Measurements from ENCODE around the gene TCTN1.
A peak's percentile ranks its signal among the peaks of the same experiment; 100 is the strongest.

Gene TCTN1

GRCh38 chr12:110683888-110684287 lies 70.0 kb downstream of the TCTN1 start:
- no peak for DNase-seq (ENCODE audit: low read depth)
- H3K4me3 ChIP-seq (ENCODE audit: low read length) = no peak overlapping the region
- TF ChIP-seq, protein P1, sequence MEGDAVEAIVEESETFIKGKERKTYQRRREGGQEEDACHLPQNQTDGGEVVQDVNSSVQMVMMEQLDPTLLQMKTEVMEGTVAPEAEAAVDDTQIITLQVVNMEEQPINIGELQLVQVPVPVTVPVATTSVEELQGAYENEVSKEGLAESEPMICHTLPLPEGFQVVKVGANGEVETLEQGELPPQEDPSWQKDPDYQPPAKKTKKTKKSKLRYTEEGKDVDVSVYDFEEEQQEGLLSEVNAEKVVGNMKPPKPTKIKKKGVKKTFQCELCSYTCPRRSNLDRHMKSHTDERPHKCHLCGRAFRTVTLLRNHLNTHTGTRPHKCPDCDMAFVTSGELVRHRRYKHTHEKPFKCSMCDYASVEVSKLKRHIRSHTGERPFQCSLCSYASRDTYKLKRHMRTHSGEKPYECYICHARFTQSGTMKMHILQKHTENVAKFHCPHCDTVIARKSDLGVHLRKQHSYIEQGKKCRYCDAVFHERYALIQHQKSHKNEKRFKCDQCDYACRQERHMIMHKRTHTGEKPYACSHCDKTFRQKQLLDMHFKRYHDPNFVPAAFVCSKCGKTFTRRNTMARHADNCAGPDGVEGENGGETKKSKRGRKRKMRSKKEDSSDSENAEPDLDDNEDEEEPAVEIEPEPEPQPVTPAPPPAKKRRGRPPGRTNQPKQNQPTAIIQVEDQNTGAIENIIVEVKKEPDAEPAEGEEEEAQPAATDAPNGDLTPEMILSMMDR (IDR thresholded peaks at IDR 0.05; ENCODE audit: insufficient read depth, low read depth, low read length, missing control alignments) = no peak

- no peak overlapping the region for H3K4me3 ChIP-seq (ENCODE audit: low read length)
- no peak for DNase-seq (ENCODE audit: low read depth)
- TF ChIP-seq, protein P1 (IDR thresholded peaks at IDR 0.05; ENCODE audit: insufficient read depth, low read depth, low read length, missing control alignments) = no peak
These were observed 70.4 kb downstream of the TCTN1 start for GRCh38 chr12:110684312-110684836.

DNA sequence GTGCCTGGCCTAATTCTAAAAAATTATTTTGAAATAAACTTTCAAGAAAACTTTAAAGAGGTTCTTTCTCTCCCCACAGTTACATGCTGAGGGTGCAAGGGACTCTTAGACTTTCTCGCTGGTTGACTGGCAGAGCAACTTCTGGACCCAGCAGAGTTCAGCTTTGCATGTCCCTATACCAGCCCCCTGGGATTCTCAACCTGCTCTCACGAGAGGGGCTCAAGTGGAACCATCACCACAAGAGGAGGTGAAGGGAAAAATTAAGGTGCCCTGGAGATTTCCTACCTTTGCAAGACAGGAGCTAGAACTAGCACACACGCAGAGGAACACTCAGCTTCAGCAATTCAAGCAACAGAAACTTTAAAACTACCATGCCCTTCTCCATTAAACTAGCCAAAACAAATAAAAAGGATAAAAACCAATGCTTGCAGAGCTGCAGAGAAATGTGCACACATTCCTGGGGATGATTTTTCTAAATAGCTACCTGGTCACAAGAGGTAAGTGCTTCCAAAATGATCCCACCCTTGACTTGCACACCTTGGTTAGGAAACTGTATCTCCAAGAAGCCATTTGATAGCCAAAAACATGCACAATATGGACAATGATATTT lies 72.5 kb downstream of the TCTN1 start:
- DNase-seq (ENCODE audit: low read depth) = no peak
- no peak overlapping the region for H3K4me3 ChIP-seq (ENCODE audit: low read length)

DNA sequence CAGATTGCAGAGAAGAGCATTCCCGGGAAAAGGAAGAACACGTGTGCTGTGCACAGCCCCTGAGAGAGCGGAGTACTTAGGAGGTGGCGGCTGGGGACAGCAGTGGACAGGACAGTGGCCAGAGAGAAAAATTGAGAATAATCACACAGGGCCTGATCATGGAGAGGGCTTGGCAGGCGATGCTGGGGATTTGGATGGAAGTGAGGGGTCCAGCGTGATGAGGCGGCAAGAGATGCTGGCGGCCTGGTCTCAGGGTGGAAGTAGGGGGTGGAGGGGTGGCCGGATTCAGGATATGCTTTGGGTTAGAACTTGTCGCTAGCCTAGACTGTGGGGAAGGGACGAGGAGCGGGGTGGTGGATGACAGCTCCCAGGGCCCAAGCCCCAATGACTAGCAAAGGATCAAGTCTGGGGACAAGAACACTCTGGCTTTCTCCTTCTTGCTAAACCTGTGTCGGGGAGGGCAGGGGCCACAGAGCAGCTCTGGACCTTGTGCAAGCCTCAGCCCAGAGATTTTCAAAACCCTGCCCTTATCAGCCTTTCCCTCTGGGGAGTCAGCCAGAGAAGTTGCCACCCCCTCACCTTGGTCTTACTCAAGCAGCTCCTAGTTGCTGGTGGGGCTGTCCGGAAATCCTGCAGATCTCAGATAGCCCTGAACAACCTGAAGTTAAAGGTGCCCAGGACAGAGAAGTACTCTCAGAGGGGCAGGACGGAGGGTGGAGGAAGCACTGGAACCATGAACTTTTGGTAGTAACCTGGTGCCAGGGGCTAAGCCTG lies 73.7 kb downstream of the TCTN1 start:
- TF ChIP-seq, protein P1 (IDR thresholded peaks at IDR 0.05; ENCODE audit: insufficient read depth, low read depth, low read length, missing control alignments) = no peak
- DNase-seq (ENCODE audit: low read depth) = no peak
- H3K4me3 ChIP-seq (ENCODE audit: low read length) = no peak overlapping the region

More for the DNA sequence above, 72.5 kb downstream of the TCTN1 start:
- TF ChIP-seq, protein P1 (IDR thresholded peaks at IDR 0.05; ENCODE audit: insufficient read depth, low read depth, low read length, missing control alignments) = no peak

DNA sequence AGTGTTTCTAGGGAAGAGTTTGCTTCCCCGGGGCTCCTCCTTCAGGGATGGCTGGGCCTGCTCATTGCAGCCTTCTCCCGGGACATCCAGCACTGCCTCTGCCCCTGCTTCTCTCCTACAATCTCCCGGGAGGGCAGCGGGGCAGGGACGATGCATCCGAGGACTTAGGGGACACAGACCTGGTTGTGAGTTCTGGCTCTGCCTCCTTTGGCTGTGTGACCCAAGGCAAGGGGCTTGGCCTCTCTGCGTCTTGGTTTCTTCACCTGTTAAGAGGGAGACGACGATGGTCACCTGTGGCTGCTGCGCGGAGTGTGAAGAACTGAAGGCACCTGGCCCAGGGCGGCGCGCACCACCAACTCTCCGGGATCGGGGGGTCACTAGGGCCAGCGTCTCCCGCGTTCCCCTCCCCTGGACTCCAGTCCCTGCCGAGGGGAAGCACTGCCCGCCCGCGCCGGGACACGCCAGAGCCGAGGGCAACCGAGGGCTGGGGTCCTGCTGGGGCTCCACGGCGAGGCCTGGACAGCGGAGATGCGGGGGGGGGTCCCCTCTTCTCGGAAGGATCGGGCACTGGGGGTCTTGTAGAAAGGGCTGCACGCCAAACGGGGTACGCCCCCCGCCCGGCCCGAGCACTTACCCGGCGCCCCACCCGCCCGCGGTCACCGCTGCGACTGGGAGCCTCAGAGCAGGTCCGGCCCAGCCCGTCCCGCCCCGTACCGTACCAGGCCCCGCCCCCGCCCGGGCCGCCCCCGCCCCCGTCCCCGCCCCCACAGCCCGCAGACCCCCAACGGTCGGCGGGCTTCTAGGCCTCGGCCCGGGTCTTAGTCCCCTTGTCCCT lies 74.7 kb downstream of the TCTN1 start, which contains the start of gene HVCN1:
HVCN1 (minus strand) TSS at position 670 of the 835 bp plus-strand sequence. CDS start 5,870 bp downstream, outside the sequence.
- peak within 1 kb of the TSS; percentile 39 for H3K4me3 ChIP-seq (ENCODE audit: low read length)
- TF ChIP-seq, protein P1 (IDR thresholded peaks at IDR 0.05; ENCODE audit: insufficient read depth, low read depth, low read length, missing control alignments) = no peak
- peak; percentile 17 for DNase-seq (ENCODE audit: low read depth)

GRCh38 chr12:110689281-110690126 lies 75.6 kb downstream of the TCTN1 start:
- peak; percentile 32 for DNase-seq (ENCODE audit: low read depth)
- TF ChIP-seq, protein P1 (IDR thresholded peaks at IDR 0.05; ENCODE audit: insufficient read depth, low read depth, low read length, missing control alignments) = no peak
- peak overlapping the region; percentile 30 for H3K4me3 ChIP-seq (ENCODE audit: low read length)

All from epithelial cell of esophagus (primary cell).